Activated T-cell treated with anti-CD3 and anti-CD28 coated beads, Interleukin-2, amount 50 U/mL, for 1 hour (primary cell): ENCODE data around the gene ASIC1.
"Not testable (repeated sequence)": the region's sequence is repeated elsewhere in the genome, so short reads cannot be mapped to it uniquely, and the experiment has no call there.

Experiments
- DNase-seq: peaks from one replicate; pipeline ENCODE4 v3.0.0-alpha.2; 2020

The ASIC1 gene

GRCh38 chr12:50057000-50057841 is at the start of gene ASIC1:
Gene ASIC1, plus strand, starts transcription at chr12:50057596. Its CDS starts 1,171 bp downstream, at chr12:50058767.
- DNase-seq: peak; percentile 63

GRCh38 chr12:50013361-50014147 is 43.8 kb upstream of the ASIC1 start:
- DNase-seq: no peak

GRCh38 chr12:50014342-50014741 is 43.1 kb upstream of the ASIC1 start:
- DNase-seq: no peak

DNA sequence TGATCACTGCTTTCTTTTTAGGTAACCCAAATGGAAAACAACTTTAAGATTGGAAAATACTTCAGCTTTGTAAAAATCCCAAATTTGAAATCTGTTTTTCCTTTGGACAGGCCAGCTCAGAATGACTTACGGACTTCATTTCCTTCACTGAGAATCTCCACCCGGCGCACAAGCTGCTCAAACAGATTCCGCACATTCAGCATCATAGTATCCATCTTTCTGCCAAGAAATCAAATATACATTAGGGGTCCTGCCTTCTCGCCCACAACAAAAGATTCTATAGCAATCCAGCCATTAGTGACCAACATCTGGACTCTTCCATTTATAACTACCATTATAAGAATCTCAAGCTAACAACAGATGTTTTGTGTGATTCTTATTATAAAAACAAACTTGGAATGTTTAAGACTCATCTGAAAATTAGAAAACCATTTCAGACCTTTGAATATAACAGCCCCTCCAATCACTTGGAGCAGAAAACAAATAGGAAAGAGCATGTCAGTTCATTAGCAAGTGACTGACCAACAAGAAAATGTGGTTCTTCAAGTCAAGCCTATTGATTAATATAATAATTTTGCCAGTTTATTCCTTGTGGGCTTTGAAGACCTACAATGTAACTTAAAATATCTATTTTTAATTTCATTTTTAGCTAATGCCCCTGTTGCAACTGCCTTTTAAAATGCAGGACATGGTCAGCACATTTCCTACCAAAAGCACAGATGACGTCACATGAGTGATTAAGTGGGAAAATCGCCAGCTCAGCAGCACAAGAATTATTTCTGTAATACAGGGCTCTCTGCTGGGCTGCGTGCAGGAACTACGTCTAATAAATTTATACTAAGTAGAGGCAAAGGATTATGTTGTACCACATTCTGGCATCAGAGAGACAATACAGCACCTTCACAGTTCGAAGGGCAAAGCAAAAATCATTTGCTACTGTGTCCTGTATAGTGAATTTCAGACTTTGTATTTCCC is 40.6 kb upstream of the ASIC1 start:
- no peak for DNase-seq

- DNase-seq: no peak
Observed at GRCh38 chr12:50017641-50018040, 39.8 kb upstream of the ASIC1 start.

GRCh38 chr12:50018154-50018553 is 39.2 kb upstream of the ASIC1 start:
- no peak for DNase-seq

DNA sequence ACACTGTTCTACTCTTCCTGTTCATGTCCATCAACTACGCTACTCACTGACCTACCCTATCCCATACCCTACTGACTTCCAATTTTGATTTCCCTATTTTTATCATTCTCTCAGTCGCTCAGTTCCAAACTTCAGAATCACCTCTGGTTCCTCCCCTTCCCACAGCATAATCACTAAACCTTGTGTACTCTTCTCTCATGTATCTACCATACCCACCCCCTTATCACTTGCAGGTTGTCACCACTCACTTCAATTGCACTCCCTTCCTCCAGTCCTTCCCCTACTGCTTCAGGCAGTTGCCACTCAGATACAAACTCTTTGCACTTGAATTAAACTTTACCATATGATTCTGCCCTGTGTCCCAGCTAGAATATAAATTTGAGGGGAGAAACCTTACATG is 38.4 kb upstream of the ASIC1 start:
- no peak for DNase-seq

GRCh38 chr12:50019524-50019923 is 37.9 kb upstream of the ASIC1 start:
- no peak for DNase-seq

- no peak for DNase-seq
Observed at GRCh38 chr12:50021031-50021430, 36.4 kb upstream of the ASIC1 start.

- no peak for DNase-seq
Observed at GRCh38 chr12:50022903-50023302, 34.5 kb upstream of the ASIC1 start.

GRCh38 chr12:50024227-50024626 is 33.2 kb upstream of the ASIC1 start:
- no peak for DNase-seq

DNA sequence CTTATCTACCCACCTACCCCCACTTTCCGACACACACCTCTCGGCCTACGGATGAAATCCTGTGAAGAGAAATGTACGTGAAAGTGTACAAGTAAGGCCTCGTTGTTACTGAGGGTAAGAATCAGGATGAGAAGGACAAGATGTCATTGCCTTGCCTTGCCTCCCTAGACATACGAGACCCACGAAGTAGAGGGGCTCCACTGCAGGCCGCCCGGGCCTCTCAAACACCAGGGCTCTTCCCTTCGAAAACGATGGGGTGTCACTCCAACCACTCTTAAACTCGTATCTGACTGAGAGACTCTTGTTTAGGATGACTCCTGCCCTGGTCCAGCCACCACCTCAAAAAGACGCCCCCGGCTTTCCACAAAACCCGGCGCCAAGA is 32.6 kb upstream of the ASIC1 start:
- no peak for DNase-seq

DNA sequence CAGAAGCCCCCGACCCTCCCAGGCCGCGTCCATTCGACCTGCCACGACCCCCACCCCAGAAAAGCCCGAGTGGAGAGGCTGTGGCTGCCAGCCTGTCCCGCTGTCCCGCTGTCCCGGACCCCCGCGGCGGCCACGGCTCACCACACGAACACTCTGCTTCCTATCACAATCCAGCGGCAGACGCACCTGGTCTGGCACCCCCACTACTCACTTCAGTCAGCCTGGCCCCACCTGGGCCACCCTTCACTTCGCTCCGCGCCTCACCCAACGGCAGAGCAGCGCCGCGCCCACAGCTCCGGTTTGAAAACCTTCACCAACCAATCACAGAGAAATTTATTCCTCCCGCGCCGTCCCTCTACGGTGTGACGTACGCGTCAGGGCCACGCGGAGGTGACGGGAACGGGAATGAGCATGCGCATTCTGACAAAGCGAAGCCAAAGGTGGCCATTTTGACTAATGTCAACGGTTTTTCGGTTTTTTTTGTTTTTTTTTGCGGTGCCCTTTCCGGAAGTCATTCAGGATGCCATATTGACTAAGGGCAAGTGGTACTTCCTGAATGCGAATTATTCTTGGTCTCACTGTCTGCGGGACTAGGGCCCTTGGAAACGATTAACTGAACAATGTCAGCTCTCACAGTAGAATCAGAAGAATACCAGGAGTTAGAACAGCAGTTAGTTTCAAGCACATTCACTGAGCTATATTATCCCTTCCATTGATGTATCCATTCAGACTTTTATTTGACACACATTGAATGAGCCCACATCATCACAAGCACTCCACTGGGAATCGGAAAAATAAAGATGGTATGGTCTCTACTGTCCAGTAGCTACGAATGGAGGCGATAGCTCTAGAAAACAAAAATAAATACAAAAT is 32.0 kb upstream of the ASIC1 start, which contains the start of gene RACGAP1:
TSS of gene RACGAP1 (minus strand) at position 308 of the 873 bp plus-strand sequence. CDS start 8,779 bp downstream, outside the sequence.
- peak; percentile 89 for DNase-seq

- DNase-seq: no peak
Observed at GRCh38 chr12:50026691-50027090, 30.7 kb upstream of the ASIC1 start.

DNA sequence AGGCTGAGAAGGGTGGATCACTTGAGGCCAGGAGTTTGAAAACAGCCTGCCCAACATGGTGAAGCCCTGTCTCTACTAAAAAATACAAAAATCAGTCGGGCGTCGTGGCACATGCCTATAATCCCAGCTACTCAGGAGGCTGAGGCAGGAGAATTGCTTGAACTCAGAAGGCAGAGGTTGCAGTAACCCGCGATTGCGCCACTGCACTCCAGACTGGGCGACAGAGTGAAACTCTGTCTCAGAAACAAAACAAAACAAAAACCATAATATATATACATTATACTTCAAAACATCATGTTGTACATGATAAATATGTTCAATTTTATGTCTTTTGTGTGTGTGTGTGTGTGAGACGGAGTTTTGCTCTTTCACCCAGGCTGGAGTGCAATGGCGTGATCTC is 26.9 kb upstream of the ASIC1 start:
- DNase-seq: not testable (repeated sequence)

GRCh38 chr12:50032515-50032853 is 24.9 kb upstream of the ASIC1 start:
- no peak for DNase-seq

DNA sequence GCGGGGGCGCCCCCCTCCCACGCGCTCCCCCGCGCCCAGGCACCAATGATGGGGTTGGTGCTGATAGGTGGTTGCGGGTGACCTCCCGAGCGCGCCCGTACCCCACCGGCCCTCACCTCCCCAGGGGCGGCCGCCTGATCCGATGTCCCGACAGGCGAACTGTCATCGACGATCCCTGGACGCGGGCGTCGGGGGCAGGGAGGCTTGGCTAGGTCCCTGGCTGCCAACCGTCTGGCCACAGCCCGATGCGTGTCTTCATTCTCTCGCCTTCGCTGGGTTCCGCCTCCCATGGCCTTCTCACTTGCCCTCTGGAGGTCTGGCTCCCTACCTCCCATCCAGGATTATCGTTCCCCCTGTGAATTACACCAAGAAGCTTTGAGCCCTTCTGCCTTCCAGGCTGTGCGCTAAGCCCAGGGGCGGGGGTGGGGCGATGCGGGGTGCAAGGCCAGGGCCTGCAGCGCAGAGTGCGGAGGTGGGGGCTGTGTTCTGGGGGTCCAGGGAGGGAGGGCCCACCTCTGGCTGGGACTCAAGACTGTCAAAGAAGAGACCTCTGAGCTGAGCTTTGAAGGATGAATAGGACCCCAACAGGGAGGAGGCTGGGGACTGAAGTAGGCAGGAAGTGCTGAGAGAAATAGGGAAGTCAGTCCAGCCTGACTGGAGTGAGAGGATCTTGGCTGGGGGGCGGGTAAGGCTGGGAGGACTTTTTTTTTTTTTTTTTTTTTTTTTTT is 24.4 kb upstream of the ASIC1 start:
- no peak for DNase-seq

DNA sequence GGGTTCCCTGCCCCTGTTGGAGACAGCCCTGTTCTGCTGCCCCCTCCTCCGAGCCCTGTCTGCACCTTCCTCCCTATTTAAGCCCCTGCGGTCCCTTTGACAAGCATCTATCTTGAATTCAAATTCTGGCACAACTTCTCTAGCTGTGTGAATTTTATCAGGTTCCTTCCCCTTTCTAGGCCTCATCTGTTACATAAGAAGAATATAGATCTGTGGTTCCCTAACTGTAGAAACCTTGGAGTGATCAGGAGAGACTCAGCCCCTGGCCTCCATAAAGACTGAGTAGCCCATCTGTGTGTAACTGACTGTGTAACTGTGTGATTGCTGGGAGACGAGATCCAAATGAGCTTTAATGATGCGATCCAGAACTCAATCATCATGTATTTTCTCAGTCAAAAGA is 19.1 kb upstream of the ASIC1 start:
- no peak for DNase-seq

DNA sequence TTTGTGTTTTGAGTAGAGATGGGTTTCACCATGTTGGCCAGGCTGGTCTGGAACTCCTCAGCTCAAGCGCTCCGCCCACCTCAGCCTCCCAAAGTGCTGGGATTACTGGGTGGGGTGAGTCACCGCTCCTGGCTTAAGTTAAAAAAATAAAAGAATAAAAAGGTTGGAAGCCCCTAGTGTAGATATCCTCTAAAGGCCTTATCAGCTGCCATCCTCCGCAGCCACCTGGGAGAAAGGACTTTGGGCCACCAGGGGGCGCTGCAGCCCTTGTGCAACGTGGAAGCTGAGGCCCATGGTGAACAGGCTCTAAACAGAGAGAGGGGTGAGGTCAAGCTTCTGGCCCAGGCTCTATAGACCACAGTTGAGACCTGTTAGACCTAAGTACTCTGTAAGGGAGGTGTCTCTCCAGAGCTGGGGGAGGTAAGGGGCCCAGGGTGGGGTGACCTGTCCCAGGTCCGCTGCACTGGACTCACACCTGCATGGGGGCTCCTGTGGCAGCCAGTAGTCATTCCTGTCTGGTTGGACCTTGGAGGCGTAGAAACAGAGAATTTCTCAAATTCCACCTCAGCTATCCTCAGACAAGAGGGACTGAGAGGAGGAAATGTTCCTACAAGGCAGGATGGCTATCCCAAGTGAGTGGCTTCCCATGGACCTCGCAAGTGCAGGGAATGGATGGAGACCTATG is 18.1 kb upstream of the ASIC1 start:
- peak; percentile 85 for DNase-seq

DNA sequence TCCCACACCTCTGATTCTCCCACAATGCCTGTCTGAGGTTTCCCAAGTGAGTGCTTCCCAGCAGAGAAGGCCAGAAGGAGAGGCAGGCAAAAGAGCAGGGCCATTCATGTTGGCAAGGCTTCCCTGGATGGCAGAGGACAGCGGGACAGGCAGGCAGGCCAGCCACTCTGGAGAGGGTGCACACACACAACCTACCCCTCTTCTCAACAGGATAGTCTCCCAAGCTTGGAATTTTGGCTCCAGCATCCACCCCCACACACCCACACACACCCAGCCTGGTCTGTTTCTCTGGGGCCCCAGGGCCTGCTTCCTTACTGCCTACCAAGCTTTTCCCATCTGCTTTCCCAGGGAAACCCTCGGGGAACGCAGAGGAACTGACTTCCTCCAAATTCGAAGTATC is 16.7 kb upstream of the ASIC1 start:
- DNase-seq: no peak
